GM12878 (cell line): ENCODE results near the gene ARL6. TPM values are rescaled to one million over a fixed set of nuclear protein-coding genes. Genes with fewer than 3 reads are reported as not detected.
A peak's percentile ranks its signal among the peaks of the same experiment; 100 is the strongest.

Experiments used
- CHD2 ChIP-seq: IDR thresholded peaks from 2 replicates; pipeline ENCODE4 v1.6.1; 2011; ENCODE audit warnings: low read depth, low read length, improper control_type of control experiment, borderline replicate concordance
- EZH2 ChIP-seq: IDR thresholded peaks from 2 replicates; pipeline ENCODE4 v1.6.1; 2012; ENCODE audit warnings: low read depth, mild to moderate bottlenecking, control low read depth, inconsistent platforms, low read length, borderline replicate concordance; ENCODE audit not compliant: control insufficient read depth
- HDAC2 ChIP-seq: fragments of 200-600 bp; sonication (generic); IDR thresholded peaks from 2 replicates; pipeline ENCODE4 v1.6.1; 2017
- IRF4 ChIP-seq: IDR thresholded peaks from 2 replicates; pipeline ENCODE4 v1.6.1; 2011; ENCODE audit warnings: low read depth, low read length
- KDM1A ChIP-seq: fragments of 200-600 bp; sonication (generic); IDR thresholded peaks from 2 replicates; pipeline ENCODE4 v1.6.1; 2016; ENCODE audit warnings: borderline replicate concordance
- KLF5 ChIP-seq: fragments of 450-650 bp; IDR thresholded peaks from 2 replicates; pipeline ENCODE4 v1.6.1; 2014; ENCODE audit warnings: mild to moderate bottlenecking; ENCODE audit not compliant: partially characterized antibody
- MTA3 ChIP-seq: IDR thresholded peaks from 2 replicates; pipeline ENCODE4 v1.6.1; 2012; ENCODE audit warnings: low read length, inconsistent platforms, borderline replicate concordance
- SREBF2 ChIP-seq: IDR thresholded peaks from 2 replicates; pipeline ENCODE4 v1.6.1; 2012; ENCODE audit warnings: mild to moderate bottlenecking, low read length
- STAT3 ChIP-seq: IDR thresholded peaks from 2 replicates; pipeline ENCODE4 v1.6.1; 2011; ENCODE audit warnings: low read depth, low read length, improper control_type of control experiment
- TAF1 ChIP-seq: IDR thresholded peaks from 2 replicates; pipeline ENCODE4 v1.6.1; 2011; ENCODE audit warnings: mild to moderate bottlenecking, low read depth, low read length, borderline replicate concordance
- ZNF274 ChIP-seq: IDR thresholded peaks from one replicate; pipeline ENCODE4 v1.8.0; 2011; ENCODE audit not compliant: insufficient read length, insufficient read depth
- ZNF384 ChIP-seq: IDR thresholded peaks from 2 replicates; pipeline ENCODE4 v1.6.1; 2012; ENCODE audit warnings: low read depth, mild to moderate bottlenecking, low read length, improper control_type of control experiment, borderline replicate concordance
- ZZZ3 ChIP-seq: IDR thresholded peaks from 2 replicates; pipeline ENCODE4 v1.6.1; 2011; ENCODE audit warnings: low read depth; ENCODE audit not compliant: control insufficient read depth, insufficient read length
- polyA plus RNA-seq, 11 experiments: library from polyadenylated mRNA; depleted of rRNA in 4 of 11; unstranded in 6 of 11; stranded (reverse) in 5 of 11; fragments of >200 nt; fragmentation: Nextera tagmentation in 4 of 11; fragmentation: Illumina TruSeq in 1 of 11; extraction: Ambion mirVana in 4 of 11; extraction: Trizol in 1 of 11; gene quantifications; 1 replicate in 1 of 11; 2 replicates in 10 of 11; pipeline versions ENCODE4 v1.2.1 to v1.2.3, GENCODE V29; 2011 to 2016; ENCODE audit warnings: inconsistent platforms in 2 of 11, missing spikeins in 2 of 11, low read depth in 1 of 11
- total RNA-seq, 4 experiments: library from RNA; depleted of rRNA in 3 of 4; stranded (reverse); fragments of >200 nt in 3 of 4; fragmentation: Illumina TruSeq in 1 of 4; extraction: Trizol in 1 of 4; gene quantifications; 2 replicates each; pipeline versions ENCODE4 v1.2.1 to v1.2.3, GENCODE V29; 2013 to 2021
- TF ChIP-seq, protein P1 (sequence below): IDR thresholded peaks from 2 replicates; pipeline ENCODE4 v1.6.1; 2011; ENCODE audit warnings: mild to moderate bottlenecking, low read depth, low read length, moderate library complexity; ENCODE audit not compliant: insufficient replicate concordance
- TF ChIP-seq, protein P2 (sequence below): IDR thresholded peaks from 2 replicates; pipeline ENCODE4 v1.6.1; 2011; ENCODE audit warnings: borderline replicate concordance, low read depth, mild to moderate bottlenecking, moderate library complexity, low read length; ENCODE audit not compliant: insufficient read depth, poor library complexity, severe bottlenecking
- TF ChIP-seq, protein P3 (sequence below): fragments of 450-650 bp; IDR thresholded peaks from 2 replicates; pipeline ENCODE4 v1.6.1; 2017; ENCODE audit warnings: antibody characterized with exemption, mild to moderate bottlenecking, moderate library complexity
- TF ChIP-seq, protein P4 (sequence below): fragments of 450-650 bp; IDR thresholded peaks from 2 replicates; pipeline ENCODE4 v1.6.1; 2017; ENCODE audit warnings: borderline replicate concordance
- TF ChIP-seq, protein P5 (sequence below): IDR thresholded peaks from 2 replicates; pipeline ENCODE4 v1.6.1; 2012; ENCODE audit warnings: low read length, inconsistent platforms
- TF ChIP-seq, protein P6 (sequence below): fragments of 450-650 bp; IDR thresholded peaks from 2 replicates; pipeline ENCODE4 v1.6.1; 2014; ENCODE audit warnings: mild to moderate bottlenecking

ARL6 gene
- total and polyA plus RNA-seq, 10 of the 15 experiments (the other 5 are each of a cell fraction or from before 2014, with no cell fraction given), result 2.0 to 7.3 (median 4.3) TPM

DNA sequence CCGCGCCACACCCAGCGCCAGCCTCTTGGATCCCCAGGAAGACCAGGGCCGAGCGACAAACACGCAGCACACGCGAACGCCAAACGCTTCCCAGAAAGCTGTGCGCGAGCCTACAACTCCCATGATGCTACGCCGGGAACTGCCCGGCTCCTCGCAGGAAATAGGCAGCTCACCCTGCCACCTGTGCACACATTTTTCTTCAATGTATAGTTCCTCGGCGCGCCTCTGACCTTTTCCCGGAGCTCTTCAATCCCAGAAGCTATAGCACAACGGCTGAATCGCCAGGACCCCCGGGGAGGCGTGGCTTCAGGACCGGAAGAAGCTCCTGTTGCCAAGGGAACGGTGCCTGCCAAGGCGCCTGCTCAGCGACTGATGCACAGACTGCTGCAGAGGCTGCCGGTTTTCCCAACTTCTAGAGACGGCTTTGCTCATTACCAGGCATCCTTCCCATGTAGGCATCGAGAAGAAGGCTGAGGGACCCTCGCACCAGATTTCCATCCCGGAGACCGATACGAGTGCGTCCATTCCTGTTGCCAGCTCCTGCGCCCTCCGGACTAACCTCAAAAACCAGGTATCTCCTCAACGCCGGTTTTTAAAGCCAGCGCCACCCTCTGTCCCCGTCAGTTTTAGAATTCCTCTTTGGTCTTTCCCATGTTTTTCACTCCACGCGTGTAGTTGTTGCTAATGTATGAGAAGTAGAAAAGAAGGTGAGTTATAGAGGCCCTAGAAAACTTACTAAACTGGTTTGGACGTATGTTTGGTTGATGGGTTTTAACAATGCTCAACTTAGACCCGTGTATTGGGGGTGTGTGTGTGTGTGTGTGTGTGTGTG, at the start of gene ARL6 (continued):
- TF ChIP-seq IRF4 (0 out of 2 replicates have a peak, but pooled peaks have one; percentile 14), STAT3 (no peak), HDAC2 (peak; percentile 85; the same call in 1 of the 2 replicates), EZH2 (no peak), TAF1 (peak; percentile 63; the same call in 1 of the 2 replicates), MTA3 (no peak), ZNF384 (no peak), ZNF274 (no peak), KDM1A (no peak), ZZZ3 (no peak), SREBF2 (no peak), CHD2 (peak; percentile 71; the same call in 1 of the 2 replicates), KLF5 (no peak)
- TF ChIP-seq, protein P1, sequence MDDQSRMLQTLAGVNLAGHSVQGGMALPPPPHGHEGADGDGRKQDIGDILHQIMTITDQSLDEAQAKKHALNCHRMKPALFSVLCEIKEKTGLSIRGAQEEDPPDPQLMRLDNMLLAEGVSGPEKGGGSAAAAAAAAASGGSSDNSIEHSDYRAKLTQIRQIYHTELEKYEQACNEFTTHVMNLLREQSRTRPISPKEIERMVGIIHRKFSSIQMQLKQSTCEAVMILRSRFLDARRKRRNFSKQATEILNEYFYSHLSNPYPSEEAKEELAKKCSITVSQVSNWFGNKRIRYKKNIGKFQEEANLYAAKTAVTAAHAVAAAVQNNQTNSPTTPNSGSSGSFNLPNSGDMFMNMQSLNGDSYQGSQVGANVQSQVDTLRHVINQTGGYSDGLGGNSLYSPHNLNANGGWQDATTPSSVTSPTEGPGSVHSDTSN, result no peak
- TF ChIP-seq, protein P2, sequence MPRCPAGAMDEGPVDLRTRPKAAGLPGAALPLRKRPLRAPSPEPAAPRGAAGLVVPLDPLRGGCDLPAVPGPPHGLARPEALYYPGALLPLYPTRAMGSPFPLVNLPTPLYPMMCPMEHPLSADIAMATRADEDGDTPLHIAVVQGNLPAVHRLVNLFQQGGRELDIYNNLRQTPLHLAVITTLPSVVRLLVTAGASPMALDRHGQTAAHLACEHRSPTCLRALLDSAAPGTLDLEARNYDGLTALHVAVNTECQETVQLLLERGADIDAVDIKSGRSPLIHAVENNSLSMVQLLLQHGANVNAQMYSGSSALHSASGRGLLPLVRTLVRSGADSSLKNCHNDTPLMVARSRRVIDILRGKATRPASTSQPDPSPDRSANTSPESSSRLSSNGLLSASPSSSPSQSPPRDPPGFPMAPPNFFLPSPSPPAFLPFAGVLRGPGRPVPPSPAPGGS, result no peak
- TF ChIP-seq, protein P3, sequence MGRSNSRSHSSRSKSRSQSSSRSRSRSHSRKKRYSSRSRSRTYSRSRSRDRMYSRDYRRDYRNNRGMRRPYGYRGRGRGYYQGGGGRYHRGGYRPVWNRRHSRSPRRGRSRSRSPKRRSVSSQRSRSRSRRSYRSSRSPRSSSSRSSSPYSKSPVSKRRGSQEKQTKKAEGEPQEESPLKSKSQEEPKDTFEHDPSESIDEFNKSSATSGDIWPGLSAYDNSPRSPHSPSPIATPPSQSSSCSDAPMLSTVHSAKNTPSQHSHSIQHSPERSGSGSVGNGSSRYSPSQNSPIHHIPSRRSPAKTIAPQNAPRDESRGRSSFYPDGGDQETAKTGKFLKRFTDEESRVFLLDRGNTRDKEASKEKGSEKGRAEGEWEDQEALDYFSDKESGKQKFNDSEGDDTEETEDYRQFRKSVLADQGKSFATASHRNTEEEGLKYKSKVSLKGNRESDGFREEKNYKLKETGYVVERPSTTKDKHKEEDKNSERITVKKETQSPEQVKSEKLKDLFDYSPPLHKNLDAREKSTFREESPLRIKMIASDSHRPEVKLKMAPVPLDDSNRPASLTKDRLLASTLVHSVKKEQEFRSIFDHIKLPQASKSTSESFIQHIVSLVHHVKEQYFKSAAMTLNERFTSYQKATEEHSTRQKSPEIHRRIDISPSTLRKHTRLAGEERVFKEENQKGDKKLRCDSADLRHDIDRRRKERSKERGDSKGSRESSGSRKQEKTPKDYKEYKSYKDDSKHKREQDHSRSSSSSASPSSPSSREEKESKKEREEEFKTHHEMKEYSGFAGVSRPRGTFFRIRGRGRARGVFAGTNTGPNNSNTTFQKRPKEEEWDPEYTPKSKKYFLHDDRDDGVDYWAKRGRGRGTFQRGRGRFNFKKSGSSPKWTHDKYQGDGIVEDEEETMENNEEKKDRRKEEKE, result no peak
- TF ChIP-seq, protein P4, sequence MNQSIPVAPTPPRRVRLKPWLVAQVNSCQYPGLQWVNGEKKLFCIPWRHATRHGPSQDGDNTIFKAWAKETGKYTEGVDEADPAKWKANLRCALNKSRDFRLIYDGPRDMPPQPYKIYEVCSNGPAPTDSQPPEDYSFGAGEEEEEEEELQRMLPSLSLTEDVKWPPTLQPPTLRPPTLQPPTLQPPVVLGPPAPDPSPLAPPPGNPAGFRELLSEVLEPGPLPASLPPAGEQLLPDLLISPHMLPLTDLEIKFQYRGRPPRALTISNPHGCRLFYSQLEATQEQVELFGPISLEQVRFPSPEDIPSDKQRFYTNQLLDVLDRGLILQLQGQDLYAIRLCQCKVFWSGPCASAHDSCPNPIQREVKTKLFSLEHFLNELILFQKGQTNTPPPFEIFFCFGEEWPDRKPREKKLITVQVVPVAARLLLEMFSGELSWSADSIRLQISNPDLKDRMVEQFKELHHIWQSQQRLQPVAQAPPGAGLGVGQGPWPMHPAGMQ, result no peak
- TF ChIP-seq, protein P5, sequence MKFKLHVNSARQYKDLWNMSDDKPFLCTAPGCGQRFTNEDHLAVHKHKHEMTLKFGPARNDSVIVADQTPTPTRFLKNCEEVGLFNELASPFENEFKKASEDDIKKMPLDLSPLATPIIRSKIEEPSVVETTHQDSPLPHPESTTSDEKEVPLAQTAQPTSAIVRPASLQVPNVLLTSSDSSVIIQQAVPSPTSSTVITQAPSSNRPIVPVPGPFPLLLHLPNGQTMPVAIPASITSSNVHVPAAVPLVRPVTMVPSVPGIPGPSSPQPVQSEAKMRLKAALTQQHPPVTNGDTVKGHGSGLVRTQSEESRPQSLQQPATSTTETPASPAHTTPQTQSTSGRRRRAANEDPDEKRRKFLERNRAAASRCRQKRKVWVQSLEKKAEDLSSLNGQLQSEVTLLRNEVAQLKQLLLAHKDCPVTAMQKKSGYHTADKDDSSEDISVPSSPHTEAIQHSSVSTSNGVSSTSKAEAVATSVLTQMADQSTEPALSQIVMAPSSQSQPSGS, result no peak
- TF ChIP-seq, protein P6, sequence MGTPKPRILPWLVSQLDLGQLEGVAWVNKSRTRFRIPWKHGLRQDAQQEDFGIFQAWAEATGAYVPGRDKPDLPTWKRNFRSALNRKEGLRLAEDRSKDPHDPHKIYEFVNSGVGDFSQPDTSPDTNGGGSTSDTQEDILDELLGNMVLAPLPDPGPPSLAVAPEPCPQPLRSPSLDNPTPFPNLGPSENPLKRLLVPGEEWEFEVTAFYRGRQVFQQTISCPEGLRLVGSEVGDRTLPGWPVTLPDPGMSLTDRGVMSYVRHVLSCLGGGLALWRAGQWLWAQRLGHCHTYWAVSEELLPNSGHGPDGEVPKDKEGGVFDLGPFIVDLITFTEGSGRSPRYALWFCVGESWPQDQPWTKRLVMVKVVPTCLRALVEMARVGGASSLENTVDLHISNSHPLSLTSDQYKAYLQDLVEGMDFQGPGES, result no peak
